GM19043 (cell line): ENCODE results near the gene BBS10.
"Not testable (repeated sequence)": the region's sequence is repeated elsewhere in the genome, so short reads cannot be mapped to it uniquely, and the experiment has no call there.

Experiments
- ATAC-seq: cut with Tn5 transposase; IDR thresholded peaks from one replicate; pipeline ENCODE4 v1.9.1; 2021; ENCODE audit warnings: low read depth; ENCODE audit not compliant: unreplicated experiment

Gene BBS10

GRCh38 chr12:76332606-76333005, 15.6 kb downstream of the BBS10 start:
- ATAC-seq, result no peak

DNA sequence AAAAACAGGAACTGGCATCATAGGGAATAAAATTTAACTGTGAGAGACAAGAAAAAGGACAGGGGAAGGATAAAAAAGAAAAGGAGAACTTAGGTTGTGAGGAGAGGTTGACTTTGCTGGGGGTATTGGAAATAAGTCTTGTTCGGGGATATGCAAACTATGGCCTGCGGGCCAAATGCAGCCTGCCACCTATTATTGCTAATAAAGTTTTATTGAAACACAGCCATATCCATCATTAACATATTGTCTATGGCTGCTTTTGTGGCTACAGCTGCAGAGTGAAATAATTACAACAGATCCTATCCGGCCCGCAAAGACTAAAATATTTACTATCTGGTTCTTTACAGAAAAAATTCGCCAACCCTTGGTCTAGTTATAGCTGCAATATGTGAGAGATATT, 18.6 kb downstream of the BBS10 start:
- no peak for ATAC-seq

GRCh38 chr12:76329159-76329558, 19.1 kb downstream of the BBS10 start:
- ATAC-seq, result no peak

DNA sequence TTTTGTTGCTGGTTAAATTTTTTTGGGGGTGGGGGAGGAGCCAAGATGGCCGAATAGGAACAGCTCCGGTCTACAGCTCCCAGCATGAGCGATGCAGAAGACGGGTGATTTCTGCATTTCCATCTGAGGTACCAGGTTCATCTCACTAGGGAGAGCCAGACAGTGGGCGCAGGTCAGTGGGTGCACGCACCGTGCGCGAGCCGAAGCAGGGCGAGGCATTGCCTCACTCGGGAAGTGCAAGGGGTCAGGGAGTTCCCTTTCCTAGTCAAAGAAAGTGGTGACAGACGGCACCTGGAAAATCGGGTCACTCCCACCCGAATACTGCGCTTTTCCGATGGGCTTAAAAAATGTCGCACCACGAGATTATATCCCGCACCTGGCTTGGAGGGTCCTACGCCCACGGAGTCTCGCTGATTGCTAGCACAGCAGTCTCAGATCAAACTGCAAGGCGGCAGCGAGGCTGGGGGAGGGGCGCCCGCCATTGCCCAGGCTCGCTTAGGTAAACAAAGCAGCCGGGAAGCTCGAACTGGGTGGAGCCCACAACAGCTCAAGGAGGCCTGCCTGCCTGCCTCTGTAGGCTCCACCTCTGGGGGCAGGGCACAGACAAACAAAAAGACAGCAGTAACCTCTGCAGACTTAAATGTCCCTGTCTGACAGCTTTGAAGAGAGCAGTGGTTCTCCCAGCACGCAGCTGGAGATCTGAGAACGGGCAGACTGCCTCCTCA, 28.5 kb downstream of the BBS10 start:
- ATAC-seq, result not testable (repeated sequence)

DNA sequence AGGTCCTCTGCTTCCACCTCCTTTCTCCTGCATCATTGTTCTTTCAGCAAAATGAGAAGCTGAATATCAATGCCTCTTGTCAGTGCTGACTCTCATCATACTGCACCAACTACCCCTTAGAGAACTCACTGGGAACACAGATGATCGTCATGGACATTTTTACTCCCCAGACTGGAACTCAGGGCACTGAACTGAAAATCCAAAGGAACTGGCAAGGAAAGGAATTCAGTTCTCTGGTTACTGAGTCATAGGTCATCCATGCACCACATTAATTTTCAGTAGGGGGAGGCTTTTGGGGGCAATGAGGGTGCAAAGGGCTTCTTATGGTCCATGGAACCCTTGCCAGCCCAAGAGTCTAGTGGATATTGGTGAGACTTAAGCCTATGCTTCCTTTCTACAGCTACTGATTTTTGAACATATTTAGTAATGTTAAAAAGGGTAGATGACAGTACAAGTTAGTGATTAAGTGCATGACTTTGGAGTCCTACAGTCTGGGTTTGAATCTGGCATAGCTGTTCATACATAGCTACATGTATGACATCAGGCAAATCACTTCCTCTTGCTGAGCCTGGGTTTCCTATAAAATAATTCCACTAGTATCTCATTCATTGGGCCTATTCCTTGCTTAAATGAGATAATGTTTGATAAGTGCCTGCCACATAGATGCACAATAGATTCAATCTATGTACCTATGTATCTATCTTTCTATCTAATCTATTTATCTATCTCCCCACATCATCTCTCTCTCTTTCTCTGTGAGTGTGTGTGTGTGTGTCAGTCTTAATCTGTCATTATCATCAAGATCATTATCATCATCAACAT, 29.2 kb downstream of the BBS10 start:
- no peak for ATAC-seq

DNA sequence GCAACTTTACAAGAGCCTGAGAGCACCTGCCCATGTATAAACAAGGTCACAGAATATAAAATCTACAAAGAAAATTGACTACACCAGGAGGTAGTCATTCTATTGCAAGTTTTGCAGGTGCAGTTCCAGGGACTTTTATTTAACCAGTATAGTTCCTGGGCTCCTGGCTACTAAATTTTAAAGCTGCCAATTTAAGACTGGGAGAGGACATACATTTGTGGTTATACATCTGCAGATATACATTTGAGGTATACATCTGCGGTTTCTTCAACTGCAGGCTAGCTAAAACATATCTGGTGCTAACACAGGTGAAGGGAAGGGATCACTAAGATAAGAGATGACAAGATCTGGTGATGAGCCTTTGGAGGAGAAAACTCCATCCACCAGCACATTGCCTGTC, 30.2 kb downstream of the BBS10 start:
- ATAC-seq, result no peak

- no peak for ATAC-seq
These were observed 31.7 kb downstream of the BBS10 start for GRCh38 chr12:76316468-76316867.

GRCh38 chr12:76313299-76313698, 34.9 kb downstream of the BBS10 start:
- no peak for ATAC-seq

GRCh38 chr12:76312315-76312714, 35.9 kb downstream of the BBS10 start:
- no peak for ATAC-seq

GRCh38 chr12:76311796-76312195, 36.4 kb downstream of the BBS10 start:
- ATAC-seq, result no peak

DNA sequence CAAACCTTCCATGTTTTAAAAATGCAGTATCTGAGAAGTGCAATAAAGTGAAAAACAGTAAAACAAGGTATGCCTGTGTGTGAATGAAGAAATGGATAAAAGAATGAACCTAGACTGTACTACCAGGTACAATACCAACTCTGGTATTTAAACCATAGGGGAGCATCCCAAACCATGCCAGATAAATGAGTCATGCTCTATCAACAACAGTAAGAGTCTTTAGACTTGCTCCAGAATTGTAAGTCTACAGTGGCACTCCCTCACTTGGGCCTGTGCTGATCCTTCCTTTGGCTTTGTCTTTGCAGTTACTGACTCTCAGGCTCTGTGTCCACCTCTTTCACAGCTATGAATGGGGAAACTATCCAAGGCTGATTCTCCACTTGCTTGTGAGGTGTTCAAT, 38.1 kb downstream of the BBS10 start:
- no peak for ATAC-seq

GRCh38 chr12:76308866-76309265, 39.3 kb downstream of the BBS10 start:
- ATAC-seq, result no peak

DNA sequence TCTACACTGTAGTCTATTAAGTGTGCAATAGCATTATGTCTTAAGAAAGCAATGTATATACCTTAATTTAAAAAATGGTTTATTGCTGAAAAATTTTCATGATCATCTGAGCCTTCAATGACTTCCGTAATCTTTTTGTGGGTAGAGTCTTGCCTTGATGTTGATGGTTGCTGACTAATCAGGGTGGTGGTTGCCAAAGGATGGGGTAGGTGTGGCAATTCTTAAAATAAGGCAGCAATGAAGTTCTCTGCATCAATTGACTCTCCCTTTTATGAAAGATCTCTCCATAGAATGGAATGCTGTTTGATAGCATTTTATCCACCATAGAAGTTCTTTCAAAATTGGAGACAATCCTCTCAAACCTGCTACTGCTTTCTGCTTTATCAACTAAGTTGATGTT, 41.1 kb downstream of the BBS10 start:
- no peak for ATAC-seq

GRCh38 chr12:76303989-76304460, 44.2 kb downstream of the BBS10 start:
- no peak for ATAC-seq

DNA sequence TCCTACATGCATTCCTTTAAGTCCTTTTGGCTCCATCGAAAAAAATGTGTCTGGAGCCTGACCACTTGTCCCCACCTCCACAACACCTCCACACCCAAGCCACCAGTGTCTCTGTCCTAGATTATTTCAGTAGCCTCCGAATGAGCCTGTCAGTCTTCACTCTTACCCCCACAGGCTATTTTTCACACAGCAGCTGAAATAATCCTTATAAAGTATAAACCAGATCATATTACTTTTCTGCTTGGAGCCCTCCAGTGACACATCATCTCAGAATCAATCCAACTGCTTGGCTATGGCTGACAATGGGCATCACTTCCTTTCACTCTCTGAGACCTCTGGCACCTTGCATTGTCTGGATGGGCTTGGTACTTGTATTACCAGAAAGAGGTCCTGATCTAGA, 44.9 kb downstream of the BBS10 start:
- ATAC-seq, result no peak

GRCh38 chr12:76300297-76300665, 47.9 kb downstream of the BBS10 start:
- no peak for ATAC-seq

- ATAC-seq, result no peak
These were observed 48.5 kb downstream of the BBS10 start for GRCh38 chr12:76299536-76300296.
